ENCODE results near the gene KIF16B.

GRCh38 chr20:16419138-16419715, 154.0 kb downstream of the KIF16B start:
- TF ChIP-seq, protein P1, sequence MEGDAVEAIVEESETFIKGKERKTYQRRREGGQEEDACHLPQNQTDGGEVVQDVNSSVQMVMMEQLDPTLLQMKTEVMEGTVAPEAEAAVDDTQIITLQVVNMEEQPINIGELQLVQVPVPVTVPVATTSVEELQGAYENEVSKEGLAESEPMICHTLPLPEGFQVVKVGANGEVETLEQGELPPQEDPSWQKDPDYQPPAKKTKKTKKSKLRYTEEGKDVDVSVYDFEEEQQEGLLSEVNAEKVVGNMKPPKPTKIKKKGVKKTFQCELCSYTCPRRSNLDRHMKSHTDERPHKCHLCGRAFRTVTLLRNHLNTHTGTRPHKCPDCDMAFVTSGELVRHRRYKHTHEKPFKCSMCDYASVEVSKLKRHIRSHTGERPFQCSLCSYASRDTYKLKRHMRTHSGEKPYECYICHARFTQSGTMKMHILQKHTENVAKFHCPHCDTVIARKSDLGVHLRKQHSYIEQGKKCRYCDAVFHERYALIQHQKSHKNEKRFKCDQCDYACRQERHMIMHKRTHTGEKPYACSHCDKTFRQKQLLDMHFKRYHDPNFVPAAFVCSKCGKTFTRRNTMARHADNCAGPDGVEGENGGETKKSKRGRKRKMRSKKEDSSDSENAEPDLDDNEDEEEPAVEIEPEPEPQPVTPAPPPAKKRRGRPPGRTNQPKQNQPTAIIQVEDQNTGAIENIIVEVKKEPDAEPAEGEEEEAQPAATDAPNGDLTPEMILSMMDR (conservative IDR thresholded peaks at IDR 0.05 in 1 of 2, IDR thresholded peaks at IDR 0.05 in 1 of 2; ENCODE audit: extremely low read depth in 1 of 2, insufficient read depth in 1 of 2, low read depth in 1 of 2, low read length in 2 of 2), result no peak
- no peak for TF ChIP-seq EZH2 (IDR thresholded peaks at IDR 0.05; ENCODE audit: borderline replicate concordance, low read length)

Data from mammary epithelial cell (primary cell).